Measurements from ENCODE around the gene RNF215. TPM values are rescaled to one million over a fixed set of nuclear protein-coding genes. Genes with fewer than 3 reads are reported as not detected.

Gene RNF215
- total RNA-seq, 1 donor from 2014 or later: 7.3 TPM

GRCh38 chr22:30368420-30368819, 18.8 kb downstream of the RNF215 start:
- Histone ChIP-seq H3K27me3 (ENCODE audit: control insufficient read depth in 3 of 3, insufficient read depth in 3 of 3, low read length in 3 of 3) (peaks cover 0 to 6% (median 3%) of the 10 kb centered on the region in 3 donors), H3K4me3 (ENCODE audit: low read length in 3 of 3) (no peak overlapping the region), H3K27ac (ENCODE audit: low read depth, low read length) (no peak overlapping the region), H3K36me3 (ENCODE audit: control insufficient read depth in 3 of 3, insufficient read depth in 3 of 3, low read length in 3 of 3) (peaks cover 2 to 4% (median 4%) of the 10 kb centered on the region in 3 donors), H3K4me1 (ENCODE audit: control insufficient read depth in 3 of 3, insufficient read depth in 3 of 3, low read length in 3 of 3) (no peaks in the 10 kb centered on the region), H3K9me3 (ENCODE audit: control insufficient read depth in 3 of 3, low read length in 3 of 3) (no peaks in the 10 kb centered on the region), H3K9ac (ENCODE audit: low read depth in 1 of 3, low read length in 3 of 3) (no peak overlapping the region)

- Histone ChIP-seq H3K9ac (ENCODE audit: low read depth in 1 of 3, low read length in 3 of 3) (no peak overlapping the region), H3K27ac (ENCODE audit: low read depth, low read length) (no peak overlapping the region), H3K36me3 (ENCODE audit: control insufficient read depth in 3 of 3, insufficient read depth in 3 of 3, low read length in 3 of 3) (peaks cover 2 to 4% (median 4%) of the 10 kb centered on the region in 3 donors), H3K9me3 (ENCODE audit: control insufficient read depth in 3 of 3, low read length in 3 of 3) (no peaks in the 10 kb centered on the region), H3K27me3 (ENCODE audit: control insufficient read depth in 3 of 3, insufficient read depth in 3 of 3, low read length in 3 of 3) (peaks cover 0 to 6% (median 3%) of the 10 kb centered on the region in 3 donors), H3K4me3 (ENCODE audit: low read length in 3 of 3) (no peak overlapping the region), H3K4me1 (ENCODE audit: control insufficient read depth in 3 of 3, insufficient read depth in 3 of 3, low read length in 3 of 3) (no peaks in the 10 kb centered on the region)
Measured at GRCh38 chr22:30365891-30366290, 21.3 kb downstream of the RNF215 start.

DNA sequence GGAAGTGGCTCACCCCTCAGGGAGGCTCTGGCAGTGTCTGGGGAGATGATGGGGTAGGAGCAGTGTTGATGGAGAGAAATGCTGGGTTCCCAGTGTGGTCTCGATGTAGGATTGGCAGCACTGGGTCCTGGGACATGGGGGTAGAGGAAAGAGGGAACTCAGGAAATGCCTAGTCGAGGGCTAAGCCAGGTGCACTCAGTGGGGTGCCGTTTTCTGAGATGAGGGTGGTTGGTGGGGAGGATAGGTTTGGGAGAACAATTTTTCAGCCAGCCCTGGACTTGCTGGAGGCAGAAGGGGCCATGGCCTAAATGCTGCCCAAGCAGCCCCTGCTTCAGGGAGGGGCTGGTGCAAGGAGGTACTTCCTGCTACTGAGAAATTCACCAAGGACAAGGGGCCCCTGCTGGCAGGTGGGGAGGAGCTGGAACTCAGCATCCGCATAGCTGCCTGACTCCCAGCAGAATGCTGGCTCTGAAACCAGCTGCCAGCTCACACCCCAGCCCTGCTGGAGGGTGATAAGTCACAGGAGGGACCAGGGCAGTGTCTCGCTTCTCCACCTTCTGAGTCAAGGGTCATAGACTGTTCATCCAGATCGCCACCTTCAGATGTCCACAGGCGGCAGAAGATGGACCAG, 24.4 kb downstream of the RNF215 start:
- H3K4me3 ChIP-seq (ENCODE audit: low read length in 3 of 3): no peak overlapping the region
- H3K4me1 ChIP-seq (ENCODE audit: control insufficient read depth in 3 of 3, insufficient read depth in 3 of 3, low read length in 3 of 3): no peaks in the 10 kb centered on the region
- no peak overlapping the region for H3K9ac ChIP-seq (ENCODE audit: low read depth in 1 of 3, low read length in 3 of 3)
- no peaks in the 10 kb centered on the region for H3K9me3 ChIP-seq (ENCODE audit: control insufficient read depth in 3 of 3, low read length in 3 of 3)
- H3K27ac ChIP-seq (ENCODE audit: low read depth, low read length): no peak overlapping the region
- H3K27me3 ChIP-seq (ENCODE audit: control insufficient read depth in 3 of 3, insufficient read depth in 3 of 3, low read length in 3 of 3): peaks cover 0 to 4% (median 0%) of the 10 kb centered on the region in 3 donors
- H3K36me3 ChIP-seq (ENCODE audit: control insufficient read depth in 3 of 3, insufficient read depth in 3 of 3, low read length in 3 of 3): peaks cover 2 to 4% (median 4%) of the 10 kb centered on the region in 3 donors

DNA sequence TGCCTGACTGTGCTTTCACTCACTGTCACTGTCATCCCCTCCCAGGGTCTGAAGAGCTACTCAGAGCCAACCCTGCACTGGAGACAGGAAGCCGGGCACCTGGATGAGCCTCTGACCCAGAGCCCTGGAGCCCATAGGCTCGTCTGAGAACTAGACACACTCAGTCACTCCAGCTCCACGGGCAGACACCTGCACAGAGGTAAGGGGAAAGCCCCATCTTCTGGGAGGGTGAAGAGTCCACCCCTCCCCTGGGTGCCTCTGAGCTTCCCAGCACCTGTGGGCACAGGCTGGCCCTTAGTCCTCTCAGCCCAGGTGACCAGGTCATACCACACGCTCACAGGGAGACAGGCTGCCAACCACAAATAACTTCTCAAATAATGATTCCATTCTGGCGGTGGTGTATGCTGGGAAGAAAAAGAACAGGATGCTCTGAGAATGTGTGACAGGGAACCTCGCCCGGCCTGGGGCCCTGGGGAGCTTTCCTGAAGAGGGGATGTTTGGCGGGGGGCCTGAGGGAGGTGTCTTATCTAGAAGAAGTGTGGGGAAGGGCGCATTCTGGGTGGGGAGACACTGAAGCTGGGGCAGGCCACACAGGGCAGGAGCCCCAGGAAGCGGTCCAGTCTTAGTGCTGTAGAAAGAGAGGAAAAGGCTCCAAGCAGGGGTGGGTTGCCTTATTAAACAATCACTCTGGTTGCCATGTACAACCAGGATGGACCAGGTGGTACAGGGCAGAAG, 25.1 kb downstream of the RNF215 start:
- Histone ChIP-seq H3K36me3 (ENCODE audit: control insufficient read depth in 3 of 3, insufficient read depth in 3 of 3, low read length in 3 of 3) (peaks cover 2 to 4% (median 4%) of the 10 kb centered on the region in 3 donors), H3K4me3 (ENCODE audit: low read length in 3 of 3) (no peak overlapping the region), H3K9me3 (ENCODE audit: control insufficient read depth in 3 of 3, low read length in 3 of 3) (no peaks in the 10 kb centered on the region), H3K9ac (ENCODE audit: low read depth in 1 of 3, low read length in 3 of 3) (no peak overlapping the region), H3K27me3 (ENCODE audit: control insufficient read depth in 3 of 3, insufficient read depth in 3 of 3, low read length in 3 of 3) (peaks cover 0 to 4% (median 0%) of the 10 kb centered on the region in 3 donors), H3K27ac (ENCODE audit: low read depth, low read length) (no peak overlapping the region), H3K4me1 (ENCODE audit: control insufficient read depth in 3 of 3, insufficient read depth in 3 of 3, low read length in 3 of 3) (peaks cover 3 to 4% (median 3%) of the 10 kb centered on the region in 3 donors)

DNA sequence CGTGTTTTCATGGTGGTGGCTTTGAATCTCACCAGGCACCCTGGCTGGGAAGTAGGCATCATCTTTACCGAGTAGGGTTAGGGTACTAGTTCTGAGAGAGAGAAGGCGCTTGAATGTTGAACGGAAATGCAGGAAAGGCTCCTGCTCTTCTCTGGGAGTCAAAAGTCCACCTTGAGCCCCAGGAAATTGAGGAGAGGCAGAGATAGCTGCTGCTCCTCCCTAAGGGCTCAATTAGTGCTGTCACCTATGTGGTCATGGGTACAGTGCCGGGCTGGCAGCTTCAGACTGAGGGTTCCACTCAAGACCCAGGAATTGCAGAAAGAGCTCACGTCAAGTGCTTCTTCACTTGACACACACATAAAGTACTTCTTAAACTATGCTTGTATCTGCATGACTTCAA, 28.7 kb downstream of the RNF215 start:
- H3K4me3 ChIP-seq (ENCODE audit: low read length in 3 of 3): no peak overlapping the region
- no peak overlapping the region for H3K9ac ChIP-seq (ENCODE audit: low read depth in 1 of 3, low read length in 3 of 3)
- H3K36me3 ChIP-seq (ENCODE audit: control insufficient read depth in 3 of 3, insufficient read depth in 3 of 3, low read length in 3 of 3): no peaks in the 10 kb centered on the region
- peaks cover 27 to 35% (median 28%) of the 10 kb centered on the region in 3 donors for H3K4me1 ChIP-seq (ENCODE audit: control insufficient read depth in 3 of 3, insufficient read depth in 3 of 3, low read length in 3 of 3)
- H3K27me3 ChIP-seq (ENCODE audit: control insufficient read depth in 3 of 3, insufficient read depth in 3 of 3, low read length in 3 of 3): peaks cover 0 to 4% (median 0%) of the 10 kb centered on the region in 3 donors
- H3K9me3 ChIP-seq (ENCODE audit: control insufficient read depth in 3 of 3, low read length in 3 of 3): no peaks in the 10 kb centered on the region
- no peak overlapping the region for H3K27ac ChIP-seq (ENCODE audit: low read depth, low read length)

- Histone ChIP-seq H3K4me1 (ENCODE audit: control insufficient read depth in 3 of 3, insufficient read depth in 3 of 3, low read length in 3 of 3) (peaks cover 27 to 35% (median 28%) of the 10 kb centered on the region in 3 donors), H3K9ac (ENCODE audit: low read depth in 1 of 3, low read length in 3 of 3) (no peak overlapping the region), H3K9me3 (ENCODE audit: control insufficient read depth in 3 of 3, low read length in 3 of 3) (no peaks in the 10 kb centered on the region), H3K27ac (ENCODE audit: low read depth, low read length) (no peak overlapping the region), H3K4me3 (ENCODE audit: low read length in 3 of 3) (no peak overlapping the region), H3K27me3 (ENCODE audit: control insufficient read depth in 3 of 3, insufficient read depth in 3 of 3, low read length in 3 of 3) (peaks cover 0 to 4% (median 0%) of the 10 kb centered on the region in 3 donors), H3K36me3 (ENCODE audit: control insufficient read depth in 3 of 3, insufficient read depth in 3 of 3, low read length in 3 of 3) (peaks cover 2 to 4% (median 3%) of the 10 kb centered on the region in 3 donors)
Measured at GRCh38 chr22:30357650-30358215, 29.5 kb downstream of the RNF215 start.

DNA sequence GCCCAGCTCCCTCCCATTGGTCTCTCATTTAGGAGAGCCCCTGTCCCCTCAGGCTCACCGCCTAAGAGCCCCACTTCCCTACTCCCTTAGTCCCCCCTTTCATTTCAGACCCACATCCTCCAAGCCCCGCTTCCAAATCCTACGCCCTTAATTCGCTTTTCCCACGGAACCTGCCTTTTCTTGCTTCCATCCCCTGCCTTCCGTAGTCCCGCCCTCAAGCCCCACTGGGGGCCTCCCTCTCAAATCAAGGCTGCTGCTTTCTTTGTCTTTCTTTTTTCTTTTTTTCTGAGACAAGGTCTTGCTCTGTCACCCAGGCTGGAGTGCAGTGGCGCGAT, 30.0 kb downstream of the RNF215 start:
- Histone ChIP-seq H3K36me3 (ENCODE audit: control insufficient read depth in 3 of 3, insufficient read depth in 3 of 3, low read length in 3 of 3) (peaks cover 7 to 8% (median 8%) of the 10 kb centered on the region in 3 donors), H3K9ac (ENCODE audit: low read depth in 1 of 3, low read length in 3 of 3) (peak overlapping the region; percentile 89 to 99 (median 95)), H3K27ac (ENCODE audit: low read depth, low read length) (peak overlapping the region; percentile 96), H3K27me3 (ENCODE audit: control insufficient read depth in 3 of 3, insufficient read depth in 3 of 3, low read length in 3 of 3) (peaks cover 0 to 4% (median 0%) of the 10 kb centered on the region in 3 donors), H3K9me3 (ENCODE audit: control insufficient read depth in 3 of 3, low read length in 3 of 3) (no peaks in the 10 kb centered on the region), H3K4me1 (ENCODE audit: control insufficient read depth in 3 of 3, insufficient read depth in 3 of 3, low read length in 3 of 3) (peaks cover 27 to 35% (median 28%) of the 10 kb centered on the region in 3 donors), H3K4me3 (ENCODE audit: low read length in 3 of 3) (peak overlapping the region; percentile 85 to 95 (median 90))

GRCh38 chr22:30356449-30357235, 30.6 kb downstream of the RNF215 start, which contains the start of the genes CCDC157 and SF3A1:
Gene CCDC157, plus strand, starts transcription at chr22:30357007. Its CDS starts 8,994 bp downstream, at chr22:30366001.
Gene SF3A1, minus strand, starts transcription at chr22:30356894. Its CDS starts 102 bp downstream, at chr22:30356792.
- Histone ChIP-seq H3K9ac (ENCODE audit: low read depth in 1 of 3, low read length in 3 of 3) (peak within 1 kb of the TSS; percentile 89 to 99 (median 95)), H3K4me1 (ENCODE audit: control insufficient read depth in 3 of 3, insufficient read depth in 3 of 3, low read length in 3 of 3) (peaks cover 27 to 35% (median 28%) of the 10 kb centered on the region in 3 donors), H3K36me3 (ENCODE audit: control insufficient read depth in 3 of 3, insufficient read depth in 3 of 3, low read length in 3 of 3) (peaks cover 13 to 14% (median 13%) of the 10 kb centered on the region in 3 donors), H3K27ac (ENCODE audit: low read depth, low read length) (peak within 1 kb of the TSS; percentile 96), H3K9me3 (ENCODE audit: control insufficient read depth in 3 of 3, low read length in 3 of 3) (no peaks in the 10 kb centered on the region), H3K4me3 (ENCODE audit: low read length in 3 of 3) (peak within 1 kb of the TSS; percentile 85 to 95 (median 90)), H3K27me3 (ENCODE audit: control insufficient read depth in 3 of 3, insufficient read depth in 3 of 3, low read length in 3 of 3) (peaks cover 0 to 4% (median 0%) of the 10 kb centered on the region in 3 donors)

DNA sequence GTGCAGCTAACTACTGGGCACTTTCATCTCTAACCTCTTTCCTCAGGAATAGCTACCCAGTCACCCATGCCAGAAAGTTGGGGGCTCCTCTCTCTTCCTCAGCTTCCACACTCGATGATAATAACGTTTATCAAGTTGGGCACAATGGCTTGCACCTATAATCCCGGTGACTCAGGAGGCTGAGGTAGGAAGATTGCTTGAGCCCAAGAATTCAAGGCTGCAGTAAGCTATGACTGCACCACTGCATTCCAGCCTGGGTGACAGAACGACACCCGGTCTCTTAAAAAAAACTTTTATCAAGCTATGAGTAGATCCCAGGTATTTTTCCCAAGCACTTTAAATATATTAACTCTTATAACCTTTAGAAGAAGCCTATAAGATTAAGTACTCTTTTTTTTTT, 32.6 kb downstream of the RNF215 start:
- Histone ChIP-seq H3K9me3 (ENCODE audit: control insufficient read depth in 3 of 3, low read length in 3 of 3) (no peaks in the 10 kb centered on the region), H3K4me1 (ENCODE audit: control insufficient read depth in 3 of 3, insufficient read depth in 3 of 3, low read length in 3 of 3) (peaks cover 27 to 39% (median 28%) of the 10 kb centered on the region in 3 donors), H3K9ac (ENCODE audit: low read depth in 1 of 3, low read length in 3 of 3) (peak overlapping the region in 2 of 3 donors; percentile 18 to 45), H3K27me3 (ENCODE audit: control insufficient read depth in 3 of 3, insufficient read depth in 3 of 3, low read length in 3 of 3) (peaks cover 0 to 4% (median 0%) of the 10 kb centered on the region in 3 donors), H3K4me3 (ENCODE audit: low read length in 3 of 3) (peak overlapping the region in 1 of 3 donors; percentile 3), H3K36me3 (ENCODE audit: control insufficient read depth in 3 of 3, insufficient read depth in 3 of 3, low read length in 3 of 3) (peaks cover 15 to 27% (median 25%) of the 10 kb centered on the region in 3 donors), H3K27ac (ENCODE audit: low read depth, low read length) (no peak overlapping the region)
